Calu3 (cell line): ENCODE data around the gene NR4A1. TPM values are rescaled to one million over a fixed set of nuclear protein-coding genes. Genes with fewer than 3 reads are reported as not detected.

Experiments
- BruUV-seq: library from RNA; stranded (reverse); fragments of 400-500 nt; replicated peaks from 2 replicates; lab custom pipeline; 2021; lab: Mats Ljungman, UMichigan
- CTCF ChIA-PET: fragments of 300-600 bp; sonication (Branson Sonifier 250); formaldehyde crosslinking; loops from one replicate; lab custom pipeline; 2022; ENCODE audit warnings: antibody characterized with exemption; lab: Charles Lee
- DNase-seq: peaks from one replicate; pipeline ENCODE4 v3.0.0; 2022
- H3K27ac Mint-ChIP-seq: one replicate; pipeline ENCODE4 v1.8.0; 2022; ENCODE audit warnings: mixed read lengths; ENCODE audit not compliant: unreplicated experiment
- H3K27me3 Mint-ChIP-seq: one replicate; pipeline ENCODE4 v1.8.0; 2022; ENCODE audit warnings: mixed read lengths; ENCODE audit not compliant: unreplicated experiment
- H3K36me3 Mint-ChIP-seq: one replicate; pipeline ENCODE4 v1.8.0; 2022; ENCODE audit warnings: mild to moderate bottlenecking, moderate library complexity, mixed read lengths; ENCODE audit not compliant: insufficient read depth, unreplicated experiment
- H3K4me1 Mint-ChIP-seq: one replicate; pipeline ENCODE4 v1.8.0; 2022; ENCODE audit warnings: mild to moderate bottlenecking, low read depth, mixed read lengths; ENCODE audit not compliant: unreplicated experiment
- H3K4me3 Mint-ChIP-seq: one replicate; pipeline ENCODE4 v1.8.0; 2022; ENCODE audit warnings: mild to moderate bottlenecking, low read depth, moderate library complexity, mixed read lengths; ENCODE audit not compliant: unreplicated experiment
- H3K9me3 Mint-ChIP-seq: one replicate; pipeline ENCODE4 v1.8.0; 2022; ENCODE audit warnings: low read depth, mixed read lengths; ENCODE audit not compliant: unreplicated experiment
- intact Hi-C: fragments of 100-400 bp; cut with micrococcal nuclease; formaldehyde crosslinking; loops from one replicate; pipeline ENCODE4 v1.10.0; 2022; ENCODE audit not compliant: unreplicated experiment
- total RNA-seq: library from RNA; stranded (reverse); gene quantifications from 2 replicates; pipeline ENCODE4 v1.2.3, GENCODE V29; 2022
- TF ChIP-seq, protein P1 (sequence below): fragments of 200-600 bp; IDR thresholded peaks from one replicate; pipeline ENCODE4 v1.8.0; 2022; ENCODE audit warnings: antibody characterized with exemption; ENCODE audit not compliant: unreplicated experiment

NR4A1 gene
- total RNA-seq, 1 experiment from 2014 or later: 18.9 TPM

DNA sequence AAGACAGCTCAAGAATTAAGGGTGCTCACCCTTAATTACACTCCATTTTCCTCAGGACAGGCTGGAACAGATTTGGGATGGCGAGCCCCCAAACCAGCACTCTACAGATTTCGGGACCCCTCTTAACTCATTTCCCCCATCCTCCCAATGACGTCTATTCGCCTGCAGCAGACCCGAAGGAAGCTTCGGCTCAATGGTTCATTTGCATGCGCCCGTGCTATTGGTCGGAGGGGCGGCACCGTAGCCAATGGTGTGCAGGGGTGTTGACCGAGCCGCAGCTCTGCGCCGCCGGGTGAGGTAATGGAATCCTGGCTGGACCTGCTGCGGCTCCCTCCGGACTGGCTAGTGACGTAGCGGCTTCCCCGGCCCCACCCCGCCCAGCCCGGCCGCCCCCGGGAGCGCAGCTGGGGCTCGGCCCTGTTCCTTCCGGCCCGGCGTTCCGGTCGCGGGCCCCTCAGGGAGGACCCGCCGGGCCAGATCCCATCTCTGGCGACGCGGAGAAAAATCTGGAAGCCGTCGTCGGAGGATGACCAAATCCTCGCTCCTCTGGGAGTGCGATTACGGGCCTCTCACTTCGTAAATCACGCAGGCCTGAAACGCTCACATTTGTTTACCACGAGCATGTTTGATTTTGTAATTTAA lies 18.3 kb upstream of the NR4A1 start:
- no peaks in the 10 kb centered on the region for H3K9me3 Mint-ChIP-seq
- CTCF ChIA-PET: interaction anchor here (0.6 to 1.4 kb wide), 8 partner anchors 10 to 673 kb away, joined by 3 to 8 read pairs (median 4); partner anchors contain the start of genes ATG101 and NR4A1
- peak overlapping the region; percentile 68 for H3K4me3 Mint-ChIP-seq
- TF ChIP-seq, protein P1, sequence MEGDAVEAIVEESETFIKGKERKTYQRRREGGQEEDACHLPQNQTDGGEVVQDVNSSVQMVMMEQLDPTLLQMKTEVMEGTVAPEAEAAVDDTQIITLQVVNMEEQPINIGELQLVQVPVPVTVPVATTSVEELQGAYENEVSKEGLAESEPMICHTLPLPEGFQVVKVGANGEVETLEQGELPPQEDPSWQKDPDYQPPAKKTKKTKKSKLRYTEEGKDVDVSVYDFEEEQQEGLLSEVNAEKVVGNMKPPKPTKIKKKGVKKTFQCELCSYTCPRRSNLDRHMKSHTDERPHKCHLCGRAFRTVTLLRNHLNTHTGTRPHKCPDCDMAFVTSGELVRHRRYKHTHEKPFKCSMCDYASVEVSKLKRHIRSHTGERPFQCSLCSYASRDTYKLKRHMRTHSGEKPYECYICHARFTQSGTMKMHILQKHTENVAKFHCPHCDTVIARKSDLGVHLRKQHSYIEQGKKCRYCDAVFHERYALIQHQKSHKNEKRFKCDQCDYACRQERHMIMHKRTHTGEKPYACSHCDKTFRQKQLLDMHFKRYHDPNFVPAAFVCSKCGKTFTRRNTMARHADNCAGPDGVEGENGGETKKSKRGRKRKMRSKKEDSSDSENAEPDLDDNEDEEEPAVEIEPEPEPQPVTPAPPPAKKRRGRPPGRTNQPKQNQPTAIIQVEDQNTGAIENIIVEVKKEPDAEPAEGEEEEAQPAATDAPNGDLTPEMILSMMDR: no peak
- peaks cover 17% of the 10 kb centered on the region for H3K36me3 Mint-ChIP-seq
- H3K27me3 Mint-ChIP-seq: no peaks in the 10 kb centered on the region
- peak; percentile 92 for DNase-seq
- H3K4me1 Mint-ChIP-seq: peaks cover 11% of the 10 kb centered on the region
- intact Hi-C loops: no loop called here
- H3K27ac Mint-ChIP-seq: peak overlapping the region; percentile 71
- BruUV-seq: no TSS peak

DNA sequence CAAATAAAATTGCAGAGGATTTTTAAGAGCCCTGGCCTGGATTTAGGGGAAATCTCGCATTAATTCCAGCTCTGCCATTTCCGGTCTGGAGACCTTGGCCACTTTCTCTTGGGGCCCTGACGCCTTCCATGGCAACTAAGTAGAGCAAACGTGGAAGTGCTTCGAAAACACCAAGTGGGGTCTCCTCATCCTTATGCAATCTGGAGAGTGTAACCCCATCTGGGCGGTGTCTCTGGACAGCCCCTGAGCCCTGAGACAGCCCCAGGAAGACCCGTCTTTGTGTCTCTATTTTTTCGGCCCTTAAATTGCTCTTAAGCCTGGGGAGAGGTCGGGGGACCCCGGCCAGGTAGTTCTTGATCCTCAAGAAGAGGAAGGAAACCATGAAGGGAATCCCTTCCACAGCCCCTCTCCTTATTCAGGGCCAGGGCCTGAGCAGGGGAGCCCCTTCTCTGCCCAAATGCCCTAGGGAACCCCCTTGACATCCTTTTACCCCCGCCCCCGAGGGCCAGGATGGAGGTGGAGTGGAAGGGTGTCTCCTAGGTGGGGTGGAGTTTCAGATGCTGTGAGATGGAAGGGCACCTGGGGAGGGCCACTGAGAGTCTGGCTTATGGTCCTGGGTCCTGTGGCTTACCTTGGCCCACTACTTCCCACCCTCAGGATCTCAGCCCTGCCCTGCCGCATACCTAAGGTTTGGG lies 17.6 kb upstream of the NR4A1 start:
- CTCF ChIA-PET: interaction anchor here (1.0 to 1.4 kb wide), 4 partner anchors 11 to 83 kb away, joined by 3 to 8 read pairs (median 8); partner anchors contain the start of genes ATG101 and NR4A1
- no peak for DNase-seq
- peaks cover 11% of the 10 kb centered on the region for H3K4me1 Mint-ChIP-seq
- H3K27me3 Mint-ChIP-seq: no peaks in the 10 kb centered on the region
- peaks cover 23% of the 10 kb centered on the region for H3K36me3 Mint-ChIP-seq
- H3K4me3 Mint-ChIP-seq: peak overlapping the region; percentile 68
- TSS peak; percentile 91 for BruUV-seq
- peak overlapping the region; percentile 71 for H3K27ac Mint-ChIP-seq
- TF ChIP-seq, protein P1: no peak
- intact Hi-C loops: no loop called here
- no peaks in the 10 kb centered on the region for H3K9me3 Mint-ChIP-seq

DNA sequence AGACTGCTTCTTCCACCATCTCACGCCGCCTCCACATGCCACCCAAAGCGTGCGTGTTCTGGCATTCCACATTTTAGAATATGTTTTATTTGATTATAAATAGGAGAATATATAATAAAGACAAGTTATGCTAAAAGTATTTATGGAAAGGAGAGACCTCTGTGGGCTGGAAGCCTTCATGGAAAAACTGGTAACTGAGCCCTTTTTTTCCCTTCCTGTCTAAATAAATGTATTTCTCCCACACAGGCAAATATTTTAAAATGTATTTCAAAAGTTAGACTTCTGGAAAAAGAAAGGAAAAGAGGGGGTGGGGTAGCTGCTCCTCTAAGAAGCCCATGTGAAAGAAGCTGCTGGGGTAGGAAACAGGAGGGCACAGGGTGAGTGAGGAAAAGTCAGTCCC lies 16.1 kb upstream of the NR4A1 start:
- TF ChIP-seq, protein P1: no peak
- BruUV-seq: no TSS peak
- no peak for DNase-seq
- peaks cover 35% of the 10 kb centered on the region for H3K36me3 Mint-ChIP-seq
- peaks cover 11% of the 10 kb centered on the region for H3K4me1 Mint-ChIP-seq
- no peaks in the 10 kb centered on the region for H3K27me3 Mint-ChIP-seq
- no peak overlapping the region for H3K27ac Mint-ChIP-seq
- CTCF ChIA-PET: no interaction called here
- intact Hi-C loops: no loop called here
- H3K4me3 Mint-ChIP-seq: no peak overlapping the region
- no peaks in the 10 kb centered on the region for H3K9me3 Mint-ChIP-seq

DNA sequence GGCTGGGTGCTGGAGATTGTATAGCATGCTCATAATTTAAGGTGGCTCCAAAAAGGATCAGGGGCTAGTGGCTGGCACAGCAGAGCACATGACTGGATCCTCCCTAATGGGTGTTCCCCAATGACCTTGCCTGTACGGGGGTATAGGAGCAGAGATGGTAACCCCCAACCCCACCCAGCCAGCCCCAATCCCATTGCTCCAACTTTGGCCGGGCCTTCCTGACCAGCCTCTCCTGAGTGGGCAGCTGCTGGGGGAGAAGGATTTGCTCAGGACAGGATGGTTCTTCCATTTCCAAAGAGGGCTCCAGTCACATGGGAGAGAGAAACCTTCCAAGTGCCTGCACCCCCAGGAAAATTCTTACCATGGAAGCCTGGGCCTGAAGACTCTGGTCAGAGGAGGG lies 15.3 kb upstream of the NR4A1 start:
- H3K9me3 Mint-ChIP-seq: no peaks in the 10 kb centered on the region
- peaks cover 11% of the 10 kb centered on the region for H3K4me1 Mint-ChIP-seq
- H3K27me3 Mint-ChIP-seq: no peaks in the 10 kb centered on the region
- no peak overlapping the region for H3K27ac Mint-ChIP-seq
- H3K36me3 Mint-ChIP-seq: peaks cover 37% of the 10 kb centered on the region
- CTCF ChIA-PET: no interaction called here
- no TSS peak for BruUV-seq
- intact Hi-C loops: no loop called here
- TF ChIP-seq, protein P1: no peak
- DNase-seq: no peak
- H3K4me3 Mint-ChIP-seq: peak overlapping the region; percentile 74
